ENCODE results near the gene FKBP5.

DNA sequence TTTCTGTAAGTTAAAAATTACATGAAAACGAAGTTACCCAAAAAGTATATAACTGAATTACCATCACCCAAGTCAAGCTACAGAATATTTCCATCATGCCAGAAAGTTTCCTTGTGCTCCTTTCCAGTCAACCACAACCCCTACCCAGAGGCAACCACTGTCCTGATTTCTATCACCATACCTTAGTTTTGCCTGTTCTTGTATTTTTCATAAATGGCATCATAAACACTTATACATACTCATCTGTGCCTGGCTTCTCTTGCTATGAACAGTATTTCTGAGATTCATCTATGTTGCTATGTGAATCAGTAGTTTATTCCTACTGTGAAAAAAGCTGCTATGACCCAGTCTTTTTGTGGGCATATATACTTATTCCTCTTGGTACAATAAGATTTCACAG lies 7.4 kb downstream of the FKBP5 start:
- no peak for TF ChIP-seq JUND (IDR thresholded peaks at IDR 0.05; ENCODE audit: low read depth, low read length)
- TF ChIP-seq EP300 (IDR thresholded peaks at IDR 0.05; ENCODE audit: borderline replicate concordance in 1 of 2, control insufficient read depth in 1 of 2, low read depth in 2 of 2, low read length in 2 of 2): no peak
- TF ChIP-seq CTCF (IDR thresholded peaks at IDR 0.05 in 2 of 3, conservative IDR thresholded peaks at IDR 0.05 in 1 of 3; ENCODE audit: control insufficient read depth in 2 of 3, extremely low read depth in 1 of 3, insufficient read depth in 1 of 3, low read depth in 3 of 3, low read length in 3 of 3): no peak
- TF ChIP-seq SUPT20H (IDR thresholded peaks at IDR 0.05; ENCODE audit: borderline replicate concordance, control insufficient read depth, low read depth, low read length): no peak
- no peak for TF ChIP-seq REST (IDR thresholded peaks at IDR 0.05; ENCODE audit: low read depth, low read length)
- TF ChIP-seq ESRRA (IDR thresholded peaks at IDR 0.05; ENCODE audit: low read length): no peak
- no peak for TF ChIP-seq RCOR1 (conservative IDR thresholded peaks at IDR 0.05; ENCODE audit: low read depth, low read length)
- TF ChIP-seq SMC3 (IDR thresholded peaks at IDR 0.05; ENCODE audit: borderline replicate concordance, low read length): no peak
- no peak for TF ChIP-seq ASH2L (IDR thresholded peaks at IDR 0.05; ENCODE audit: borderline replicate concordance, low read depth)
- no peak for TF ChIP-seq ZBED1 (IDR thresholded peaks at IDR 0.05; ENCODE audit: borderline replicate concordance)
- TF ChIP-seq ZNF274 (IDR thresholded peaks at IDR 0.05; ENCODE audit: insufficient read depth, insufficient read length): no peak
- TF ChIP-seq YBX1 (IDR thresholded peaks at IDR 0.05): no peak
- TF ChIP-seq E2F4 (IDR thresholded peaks at IDR 0.05; ENCODE audit: low read depth, low read length): no peak

Measured in GM12878 (cell line).